IMR-90 (cell line): ENCODE results near the gene ATG5. TPM values are rescaled to one million over a fixed set of nuclear protein-coding genes. Genes with fewer than 3 reads are reported as not detected.

ENCODE experiments used
- ATAC-seq: fragments of 200-7000 bp; cut with Tn5 transposase; 2 replicates; pipeline ENCODE4 v1.9.1; 2020; ENCODE audit warnings: low read depth, mild to moderate bottlenecking, moderate library complexity
- BruUV-seq: library from RNA; stranded (reverse); fragments of 400-500 nt; replicated peaks from 2 replicates; lab custom pipeline; 2021; lab: Mats Ljungman, UMichigan
- CTCF ChIA-PET: fragments of 300-600 bp; formaldehyde crosslinking; extraction: SDS; loops from one replicate; lab custom pipeline; 2021; ENCODE audit warnings: antibody characterized with exemption; lab: Yijun Ruan, JAX
- POLR2A ChIA-PET: fragments of 300-600 bp; sonication (Branson Sonifier 250); formaldehyde crosslinking; loops from one replicate; lab custom pipeline; 2022; ENCODE audit warnings: antibody characterized with exemption; ENCODE audit not compliant: unreplicated experiment; lab: Charles Lee
- DNase-seq: peaks from one replicate; pipeline ENCODE4 v3.0.0; 2013
- H2AFZ ChIP-seq: replicated peaks from 2 replicates; pipeline ENCODE3; 2013; ENCODE audit warnings: low read length, mild to moderate bottlenecking; ENCODE audit not compliant: poor library complexity
- H2AK5ac ChIP-seq: 2 replicates; pipeline ENCODE4 v1.6.1; 2013; ENCODE audit warnings: low read depth, low read length, inconsistent platforms
- H2AK9ac ChIP-seq: replicated peaks from 2 replicates; pipeline ENCODE3; 2013; ENCODE audit warnings: mild to moderate bottlenecking, low read depth, low read length, moderate library complexity; ENCODE audit not compliant: poor library complexity
- H2BK120ac ChIP-seq: 2 replicates; pipeline ENCODE4 v1.6.1; 2013; ENCODE audit warnings: low read depth, low read length, inconsistent platforms
- H2BK15ac ChIP-seq: 3 replicates; pipeline ENCODE4 v1.6.1; 2013; ENCODE audit warnings: low read depth, low read length, inconsistent platforms
- H2BK20ac ChIP-seq: 2 replicates; pipeline ENCODE4 v1.6.1; 2013; ENCODE audit warnings: low read depth, mild to moderate bottlenecking, inconsistent platforms, low read length, moderate library complexity
- H2BK5ac ChIP-seq: 2 replicates; pipeline ENCODE4 v1.6.1; 2013; ENCODE audit warnings: mild to moderate bottlenecking, low read depth, low read length, inconsistent platforms; ENCODE audit not compliant: poor library complexity, severe bottlenecking
- H3K14ac ChIP-seq: replicated peaks from 2 replicates; pipeline ENCODE4 v1.6.1; 2013; ENCODE audit warnings: low read depth, low read length, inconsistent platforms
- H3K18ac ChIP-seq: 2 replicates; pipeline ENCODE4 v1.6.1; 2013; ENCODE audit warnings: low read depth, low read length, control low read depth
- H3K23ac ChIP-seq: 2 replicates; pipeline ENCODE4 v1.6.1; 2013; ENCODE audit warnings: low read depth, low read length, inconsistent platforms
- H3K27ac ChIP-seq: 2 replicates; pipeline ENCODE4 v1.5.1; 2013; ENCODE audit warnings: mild to moderate bottlenecking, control low read depth, low read length; ENCODE audit not compliant: insufficient read depth
- H3K27me3 ChIP-seq: 2 replicates; pipeline ENCODE4 v1.6.1; 2013; ENCODE audit warnings: low read length; ENCODE audit not compliant: control insufficient read depth, insufficient read depth
- H3K36me3 ChIP-seq: 2 replicates; pipeline ENCODE4 v1.6.1; 2013; ENCODE audit warnings: low read length, mixed read lengths; ENCODE audit not compliant: control insufficient read depth, insufficient read depth
- H3K4ac ChIP-seq: 2 replicates; pipeline ENCODE4 v1.6.1; 2013; ENCODE audit warnings: low read depth, low read length, inconsistent platforms
- H3K4me1 ChIP-seq: 2 replicates; pipeline ENCODE4 v1.6.1; 2013; ENCODE audit warnings: low read length, mixed read lengths; ENCODE audit not compliant: control insufficient read depth, insufficient read depth
- H3K4me2 ChIP-seq: 2 replicates; pipeline ENCODE4 v1.6.1; 2013; ENCODE audit warnings: low read depth, mild to moderate bottlenecking, control low read depth, low read length, moderate library complexity
- H3K4me3 ChIP-seq: 2 replicates; pipeline ENCODE4 v1.5.1; 2013; ENCODE audit warnings: low read depth, mild to moderate bottlenecking, control low read depth, low read length, moderate library complexity; ENCODE audit not compliant: insufficient read depth
- H3K56ac ChIP-seq: 2 replicates; pipeline ENCODE4 v1.6.1; 2013; ENCODE audit warnings: low read length, inconsistent platforms; ENCODE audit not compliant: insufficient read depth; ENCODE audit errors: extremely low read depth
- H3K79me1 ChIP-seq, 2 experiments: 2 replicates each; pipeline ENCODE4 v1.6.1; 2013; ENCODE audit warnings: low read length in 2 of 2, inconsistent platforms in 1 of 2, low read depth in 1 of 2
- H3K9ac ChIP-seq: 2 replicates; pipeline ENCODE4 v1.6.1; 2013; ENCODE audit warnings: low read depth, low read length, control low read depth
- H3K9me1 ChIP-seq: 2 replicates; pipeline ENCODE4 v1.6.1; 2013; ENCODE audit warnings: low read length, inconsistent platforms; ENCODE audit not compliant: insufficient read depth
- H3K9me3 ChIP-seq: 2 replicates; pipeline ENCODE4 v1.6.1; 2013; ENCODE audit warnings: low read length; ENCODE audit not compliant: control insufficient read depth, insufficient read depth
- H4K20me1 ChIP-seq: 2 replicates; pipeline ENCODE4 v1.6.1; 2013; ENCODE audit warnings: low read length, inconsistent platforms; ENCODE audit not compliant: insufficient read depth
- H4K5ac ChIP-seq: 2 replicates; pipeline ENCODE4 v1.6.1; 2013; ENCODE audit warnings: mild to moderate bottlenecking, low read depth, low read length, control low read depth
- H4K8ac ChIP-seq, 2 experiments: 2 replicates each; pipeline ENCODE4 v1.6.1; 2013; ENCODE audit warnings: low read depth in 2 of 2, low read length in 2 of 2, control low read depth in 1 of 2, inconsistent platforms in 1 of 2
- H4K91ac ChIP-seq: 2 replicates; pipeline ENCODE4 v1.6.1; 2013; ENCODE audit warnings: low read depth, low read length, inconsistent platforms; ENCODE audit not compliant: insufficient read depth
- BHLHE40 ChIP-seq: fragments of 150-350 bp; IDR thresholded peaks from 2 replicates; pipeline ENCODE4 v1.6.1; 2016; ENCODE audit warnings: mild to moderate bottlenecking, low read depth, low read length
- CHD1 ChIP-seq: IDR thresholded peaks from 2 replicates; pipeline ENCODE4 v1.6.1; 2012; ENCODE audit warnings: low read depth, low read length, improper control_type of control experiment
- FOS ChIP-seq: fragments of 150-350 bp; IDR thresholded peaks from 2 replicates; pipeline ENCODE4 v1.6.1; 2016; ENCODE audit warnings: low read depth, low read length
- MAFK ChIP-seq: IDR thresholded peaks from 2 replicates; pipeline ENCODE4 v1.6.1; 2012; ENCODE audit warnings: low read depth, low read length, improper control_type of control experiment
- MAZ ChIP-seq: IDR thresholded peaks from 2 replicates; pipeline ENCODE4 v1.6.1; 2012; ENCODE audit warnings: low read depth, mild to moderate bottlenecking, low read length, improper control_type of control experiment, moderate library complexity, borderline replicate concordance
- MXI1 ChIP-seq: IDR thresholded peaks from 2 replicates; pipeline ENCODE4 v1.6.1; 2012; ENCODE audit warnings: low read depth, mild to moderate bottlenecking, low read length, moderate library complexity, borderline replicate concordance
- NFE2L2 ChIP-seq: fragments of 150-350 bp; IDR thresholded peaks from 2 replicates; pipeline ENCODE4 v1.6.1; 2016; ENCODE audit warnings: low read depth, mild to moderate bottlenecking, low read length
- RAD21 ChIP-seq: IDR thresholded peaks from 2 replicates; pipeline ENCODE4 v1.6.1; 2012; ENCODE audit warnings: low read length, improper control_type of control experiment
- RCOR1 ChIP-seq: IDR thresholded peaks from 2 replicates; pipeline ENCODE4 v1.6.1; 2012; ENCODE audit warnings: mild to moderate bottlenecking, low read length, improper control_type of control experiment; ENCODE audit not compliant: insufficient replicate concordance
- RFX5 ChIP-seq: IDR thresholded peaks from 2 replicates; pipeline ENCODE4 v1.8.0; 2012; ENCODE audit warnings: low read depth, mild to moderate bottlenecking, low read length, moderate library complexity
- SMC3 ChIP-seq: fragments of 150-350 bp; IDR thresholded peaks from 2 replicates; pipeline ENCODE4 v1.6.1; 2016; ENCODE audit warnings: low read depth, mild to moderate bottlenecking, antibody characterized with exemption, low read length, moderate library complexity
- WGBS, 2 experiments: methylation state at CpG; one replicate each; pipeline versions ENCODE4 v1.1.5 to v1.1.7; 2013; ENCODE audit warnings: missing lambda C conversion rate in 2 of 2; ENCODE audit not compliant: insufficient read length in 1 of 2; ENCODE audit errors: extremely low coverage in 2 of 2; 5-methylcytosine and 5-hydroxymethylcytosine counted together
- dilution Hi-C: fragments of 300-500 bp; cut with HindIII; formaldehyde crosslinking; loops from one replicate; pipeline ENCODE4 v1.14.3; 2018; ENCODE audit warnings: low sequenced_read_pairs; ENCODE audit not compliant: unreplicated experiment
- in situ Hi-C: fragments of 300-500 bp; cut with MboI; formaldehyde crosslinking; loops from 3 replicates; pipeline ENCODE4 v1.14.3; 2019; ENCODE audit warnings: low sequenced_read_pairs, inconsistent platforms, mixed read lengths
- intact Hi-C: fragments of 100-400 bp; cut with micrococcal nuclease; formaldehyde crosslinking; loops from 2 replicates; pipeline ENCODE4 v1.10.0; 2022
- polyA plus RNA-seq, 3 experiments: library from polyadenylated mRNA; depleted of rRNA; stranded (reverse); fragments of >200 nt; gene quantifications; 2 replicates each; pipeline ENCODE4 v1.2.3, GENCODE V29; 2012; ENCODE audit warnings: low replicate concordance in 1 of 3
- total RNA-seq: library from RNA; depleted of rRNA; stranded (reverse); fragments of >200 nt; gene quantifications from 2 replicates; pipeline ENCODE4 v1.2.3, GENCODE V29; 2012
- TF ChIP-seq, protein P1 (sequence below): fragments of 150-350 bp; IDR thresholded peaks from 2 replicates; pipeline ENCODE4 v1.6.1; 2017; ENCODE audit warnings: mild to moderate bottlenecking, antibody characterized with exemption, low read length, low read depth
- TF ChIP-seq, protein P2 (sequence below): conservative IDR thresholded peaks from 2 replicates; pipeline ENCODE4 v1.5.1; 2012; ENCODE audit warnings: mild to moderate bottlenecking, low read depth, low read length, improper control_type of control experiment
- TF ChIP-seq, protein P3 (sequence below): fragments of 150-350 bp; IDR thresholded peaks from 2 replicates; pipeline ENCODE4 v1.6.1; 2016; ENCODE audit warnings: low read depth, mild to moderate bottlenecking, low read length, moderate library complexity, borderline replicate concordance

Gene ATG5
- total and polyA plus RNA-seq, 2 of the 4 experiments (the other 2 are of a cell fraction) = 13.5 to 28.0 TPM

DNA sequence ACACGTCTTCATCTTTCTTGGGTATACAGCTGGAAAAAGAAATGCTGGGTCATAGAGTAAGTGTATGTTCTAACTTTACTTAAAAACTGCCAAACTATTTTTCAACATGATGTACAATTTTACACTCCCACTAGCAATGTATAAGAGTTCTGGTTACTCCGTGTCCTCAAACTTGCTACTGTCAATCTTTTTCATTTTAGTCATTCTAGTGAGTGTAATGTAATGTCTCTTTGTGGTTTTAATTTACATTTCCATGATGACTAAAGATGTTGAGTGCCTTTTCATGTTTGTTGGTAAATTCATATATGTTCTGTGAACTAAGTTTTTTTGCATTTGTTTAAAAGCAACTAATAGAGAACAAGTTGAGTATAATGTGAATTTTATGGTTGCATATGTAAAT is 43.9 kb downstream of the ATG5 start:
- ChIA-PET POLR2A (no interaction called here), CTCF (no interaction called here)
- no peak overlapping the region for H3K4me2 ChIP-seq
- no TSS peak for BruUV-seq
- no peak overlapping the region for H2AK9ac ChIP-seq
- H3K18ac ChIP-seq = no peak overlapping the region
- intact Hi-C loops (no loop called here), in situ Hi-C loops (no loop called here), dilution Hi-C loops (no loop called here)
- no peaks in the 10 kb centered on the region for H3K27me3 ChIP-seq
- H2AFZ ChIP-seq = no peak overlapping the region
- no peak overlapping the region for H3K14ac ChIP-seq
- no peak overlapping the region for H4K91ac ChIP-seq
- no peak overlapping the region for H2BK15ac ChIP-seq
- ATAC-seq (no peak), DNase-seq (no peak)
- H2BK5ac ChIP-seq = no peak overlapping the region
- TF ChIP-seq, protein P1, sequence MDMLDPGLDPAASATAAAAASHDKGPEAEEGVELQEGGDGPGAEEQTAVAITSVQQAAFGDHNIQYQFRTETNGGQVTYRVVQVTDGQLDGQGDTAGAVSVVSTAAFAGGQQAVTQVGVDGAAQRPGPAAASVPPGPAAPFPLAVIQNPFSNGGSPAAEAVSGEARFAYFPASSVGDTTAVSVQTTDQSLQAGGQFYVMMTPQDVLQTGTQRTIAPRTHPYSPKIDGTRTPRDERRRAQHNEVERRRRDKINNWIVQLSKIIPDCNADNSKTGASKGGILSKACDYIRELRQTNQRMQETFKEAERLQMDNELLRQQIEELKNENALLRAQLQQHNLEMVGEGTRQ = no peak
- TF ChIP-seq RAD21 = no peak
- no peak for TF ChIP-seq MAFK
- no peak for TF ChIP-seq FOS
- TF ChIP-seq, protein P2, sequence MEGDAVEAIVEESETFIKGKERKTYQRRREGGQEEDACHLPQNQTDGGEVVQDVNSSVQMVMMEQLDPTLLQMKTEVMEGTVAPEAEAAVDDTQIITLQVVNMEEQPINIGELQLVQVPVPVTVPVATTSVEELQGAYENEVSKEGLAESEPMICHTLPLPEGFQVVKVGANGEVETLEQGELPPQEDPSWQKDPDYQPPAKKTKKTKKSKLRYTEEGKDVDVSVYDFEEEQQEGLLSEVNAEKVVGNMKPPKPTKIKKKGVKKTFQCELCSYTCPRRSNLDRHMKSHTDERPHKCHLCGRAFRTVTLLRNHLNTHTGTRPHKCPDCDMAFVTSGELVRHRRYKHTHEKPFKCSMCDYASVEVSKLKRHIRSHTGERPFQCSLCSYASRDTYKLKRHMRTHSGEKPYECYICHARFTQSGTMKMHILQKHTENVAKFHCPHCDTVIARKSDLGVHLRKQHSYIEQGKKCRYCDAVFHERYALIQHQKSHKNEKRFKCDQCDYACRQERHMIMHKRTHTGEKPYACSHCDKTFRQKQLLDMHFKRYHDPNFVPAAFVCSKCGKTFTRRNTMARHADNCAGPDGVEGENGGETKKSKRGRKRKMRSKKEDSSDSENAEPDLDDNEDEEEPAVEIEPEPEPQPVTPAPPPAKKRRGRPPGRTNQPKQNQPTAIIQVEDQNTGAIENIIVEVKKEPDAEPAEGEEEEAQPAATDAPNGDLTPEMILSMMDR = no peak
- no peak for TF ChIP-seq MXI1
- TF ChIP-seq, protein P3, sequence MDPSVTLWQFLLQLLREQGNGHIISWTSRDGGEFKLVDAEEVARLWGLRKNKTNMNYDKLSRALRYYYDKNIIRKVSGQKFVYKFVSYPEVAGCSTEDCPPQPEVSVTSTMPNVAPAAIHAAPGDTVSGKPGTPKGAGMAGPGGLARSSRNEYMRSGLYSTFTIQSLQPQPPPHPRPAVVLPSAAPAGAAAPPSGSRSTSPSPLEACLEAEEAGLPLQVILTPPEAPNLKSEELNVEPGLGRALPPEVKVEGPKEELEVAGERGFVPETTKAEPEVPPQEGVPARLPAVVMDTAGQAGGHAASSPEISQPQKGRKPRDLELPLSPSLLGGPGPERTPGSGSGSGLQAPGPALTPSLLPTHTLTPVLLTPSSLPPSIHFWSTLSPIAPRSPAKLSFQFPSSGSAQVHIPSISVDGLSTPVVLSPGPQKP = no peak
- TF ChIP-seq CHD1 = no peak
- no peak for TF ChIP-seq BHLHE40
- no peak for TF ChIP-seq RFX5
- TF ChIP-seq SMC3 = no peak
- no peak for TF ChIP-seq MAZ
- no peak for TF ChIP-seq NFE2L2
- TF ChIP-seq RCOR1 = no peak
- no peak overlapping the region for H3K23ac ChIP-seq
- H2BK120ac ChIP-seq = no peak overlapping the region
- peaks cover 23 to 32% of the 10 kb centered on the region in 2 experiments for H3K79me1 ChIP-seq
- H4K5ac ChIP-seq = no peak overlapping the region
- peaks cover 6% of the 10 kb centered on the region; the same call in 1 of the 2 replicates for H4K20me1 ChIP-seq
- no peak overlapping the region for H3K56ac ChIP-seq
- no peak overlapping the region for H4K8ac ChIP-seq
- H3K9me3 ChIP-seq = no peaks in the 10 kb centered on the region
- H3K4me1 ChIP-seq = no peaks in the 10 kb centered on the region; the same call in 1 of the 2 replicates
- no peak overlapping the region for H3K27ac ChIP-seq
- H3K9ac ChIP-seq = no peak overlapping the region
- WGBS, 2 experiments = no CpG with 5 or more reads among the region's 2 CpGs
- no peaks in the 10 kb centered on the region for H3K9me1 ChIP-seq
- H3K36me3 ChIP-seq = peaks cover 6% of the 10 kb centered on the region
- no peak overlapping the region for H3K4ac ChIP-seq
- no peak overlapping the region for H2BK20ac ChIP-seq
- H3K4me3 ChIP-seq = no peak overlapping the region
- H2AK5ac ChIP-seq = no peak overlapping the region
